RKO (cell line): ENCODE results near the gene SNAPC1.
"Not testable (repeated sequence)": the region's sequence is repeated elsewhere in the genome, so short reads cannot be mapped to it uniquely, and the experiment has no call there.

Experiments used
- DNase-seq: peaks from one replicate; pipeline ENCODE4 v3.0.0-alpha.2; 2016; ENCODE audit warnings: low spot score

SNAPC1 gene

GRCh38 chr14:61749867-61750266 is 12.4 kb upstream of the SNAPC1 start:
- DNase-seq: peak; percentile 40

GRCh38 chr14:61750708-61751474 is 11.3 kb upstream of the SNAPC1 start:
- DNase-seq: peak; percentile 90

- no peak for DNase-seq
Measured at GRCh38 chr14:61751475-61751989, 10.7 kb upstream of the SNAPC1 start.

GRCh38 chr14:61752626-61753025 is 9.6 kb upstream of the SNAPC1 start:
- no peak for DNase-seq

GRCh38 chr14:61753631-61754030 is 8.6 kb upstream of the SNAPC1 start:
- no peak for DNase-seq

GRCh38 chr14:61754627-61755381 is 7.4 kb upstream of the SNAPC1 start:
- DNase-seq: peak; percentile 28

- not testable (repeated sequence) for DNase-seq
Measured at GRCh38 chr14:61755382-61755742, 6.9 kb upstream of the SNAPC1 start.

- no peak for DNase-seq
Measured at GRCh38 chr14:61756135-61756534, 6.1 kb upstream of the SNAPC1 start.

GRCh38 chr14:61759878-61760277 is 2.3 kb upstream of the SNAPC1 start:
- no peak for DNase-seq

- DNase-seq: peak; percentile 19
Measured at GRCh38 chr14:61761557-61761956, 663 bp upstream of the SNAPC1 start.

- DNase-seq: no peak
Measured at GRCh38 chr14:61764342-61765122, 2.3 kb downstream of the SNAPC1 start.

- no peak for DNase-seq
Measured at GRCh38 chr14:61765225-61765943, 3.2 kb downstream of the SNAPC1 start.

- no peak for DNase-seq
Measured at GRCh38 chr14:61766151-61766550, 3.9 kb downstream of the SNAPC1 start.

- no peak for DNase-seq
Measured at GRCh38 chr14:61768240-61768639, 6.0 kb downstream of the SNAPC1 start.

GRCh38 chr14:61769893-61770292 is 7.7 kb downstream of the SNAPC1 start:
- DNase-seq: no peak

- DNase-seq: no peak
Measured at GRCh38 chr14:61774861-61775260, 12.6 kb downstream of the SNAPC1 start.

- no peak for DNase-seq
Measured at GRCh38 chr14:61780125-61780524, 17.9 kb downstream of the SNAPC1 start.

GRCh38 chr14:61797309-61797708 is 35.1 kb downstream of the SNAPC1 start:
- DNase-seq: no peak

GRCh38 chr14:61802010-61802568 is 39.9 kb downstream of the SNAPC1 start:
- no peak for DNase-seq

- DNase-seq: no peak
Measured at GRCh38 chr14:61803755-61804154, 41.5 kb downstream of the SNAPC1 start.

- no peak for DNase-seq
Measured at GRCh38 chr14:61805451-61805850, 43.2 kb downstream of the SNAPC1 start.
